Jurkat, Clone E6-1 (cell line): ENCODE data around the gene SETDB1.
"Not testable (repeated sequence)": the region's sequence is repeated elsewhere in the genome, so short reads cannot be mapped to it uniquely, and the experiment has no call there.

Experiments
- DNase-seq: peaks from one replicate; pipeline ENCODE4 v3.0.0-alpha.2; 2011; ENCODE audit warnings: low read depth, low spot score
- H3K4me3 ChIP-seq: 2 replicates; pipeline ENCODE4 v1.5.1; 2011; ENCODE audit warnings: mild to moderate bottlenecking, low read length, control low read depth, moderate library complexity

Gene SETDB1

DNA sequence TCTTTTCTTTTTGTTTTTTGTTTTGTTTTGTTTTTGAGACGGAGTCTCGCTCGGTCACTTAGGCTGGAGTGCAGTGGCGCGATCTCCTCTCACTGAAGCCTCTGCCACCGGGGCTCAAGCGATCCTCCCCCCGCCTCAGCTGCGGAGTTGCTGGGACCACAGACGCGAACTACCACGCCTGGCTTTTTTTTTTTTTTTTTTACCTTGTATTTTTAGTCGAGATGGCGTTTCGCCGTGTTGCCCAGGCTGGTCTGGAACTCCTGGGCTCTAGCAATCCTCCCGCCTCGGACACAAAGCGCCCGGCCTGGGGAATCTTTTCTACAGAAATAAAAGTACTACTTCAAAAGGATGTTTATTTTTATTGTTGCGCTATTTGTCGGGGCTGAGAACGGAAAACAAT, 1.1 kb upstream of the SETDB1 start:
- no peak for DNase-seq
- H3K4me3 ChIP-seq = no peak overlapping the region

GRCh38 chr1:150927624-150928023, 1.5 kb downstream of the SETDB1 start:
- no peak for DNase-seq
- H3K4me3 ChIP-seq = no peak overlapping the region; the same call in 1 of the 2 replicates

DNA sequence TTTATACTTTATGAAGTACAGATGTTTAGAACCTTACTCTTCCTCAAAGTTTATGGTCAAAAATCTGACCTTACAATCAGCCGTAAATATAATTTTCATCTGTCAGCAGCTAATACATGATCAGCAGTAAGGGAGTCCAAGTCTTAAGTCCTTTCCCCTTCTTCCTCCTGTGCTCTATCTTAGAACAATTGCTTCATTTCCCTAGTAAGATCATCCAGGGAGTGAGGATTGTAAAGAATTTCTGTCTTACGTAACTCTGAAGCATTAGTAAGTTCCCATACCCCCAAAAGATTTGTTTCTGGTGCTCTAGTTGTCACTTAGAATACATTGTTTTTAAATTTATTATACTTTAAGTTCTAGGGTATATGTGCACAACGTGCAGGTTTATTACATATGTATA, 2.1 kb downstream of the SETDB1 start:
- no peak for DNase-seq
- no peak overlapping the region for H3K4me3 ChIP-seq

- H3K4me3 ChIP-seq, DNase-seq: not testable (repeated sequence)
Observed at GRCh38 chr1:150928775-150929174, 2.6 kb downstream of the SETDB1 start.

DNA sequence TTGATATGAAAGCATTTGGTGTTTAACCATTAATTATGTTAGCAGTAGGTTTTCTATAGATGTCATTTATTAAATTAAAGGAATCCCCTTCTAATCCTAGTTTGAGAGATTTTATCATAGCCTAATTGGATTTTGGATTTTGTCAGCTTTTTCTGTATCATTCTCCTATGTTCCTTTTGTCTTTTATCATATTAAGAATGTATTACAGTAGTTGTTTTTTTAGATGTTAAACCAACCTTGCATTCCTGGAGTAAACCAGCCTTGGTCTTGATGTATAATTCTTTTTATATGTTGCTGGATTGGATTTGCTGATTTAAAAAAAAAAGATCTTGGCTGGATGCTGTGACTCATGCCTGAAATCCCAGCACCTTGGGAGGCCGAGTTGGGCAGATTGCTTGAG, 5.6 kb downstream of the SETDB1 start:
- no peak overlapping the region for H3K4me3 ChIP-seq
- no peak for DNase-seq

GRCh38 chr1:150944856-150945255, 18.7 kb downstream of the SETDB1 start:
- DNase-seq = no peak
- no peak overlapping the region for H3K4me3 ChIP-seq

DNA sequence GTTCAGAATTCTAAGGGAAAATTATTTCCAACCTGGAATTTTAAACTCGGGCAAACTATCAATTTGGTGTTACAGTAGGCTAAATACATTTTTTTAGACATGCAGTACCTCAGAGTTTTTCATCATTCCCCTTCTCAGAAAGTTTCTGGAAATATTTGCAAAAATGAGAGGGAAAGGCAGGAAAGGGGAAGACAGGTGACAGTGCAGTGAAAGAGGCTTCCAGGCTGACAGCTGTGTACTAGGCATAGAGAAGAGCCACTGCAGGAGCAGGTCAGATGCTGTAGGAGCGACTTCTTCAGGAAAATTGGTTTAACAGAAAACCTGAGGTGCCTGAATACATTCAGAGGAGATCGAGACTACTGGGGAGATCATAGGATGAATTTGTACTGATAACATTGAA, 28.5 kb downstream of the SETDB1 start:
- no peak for DNase-seq
- no peak overlapping the region for H3K4me3 ChIP-seq

DNA sequence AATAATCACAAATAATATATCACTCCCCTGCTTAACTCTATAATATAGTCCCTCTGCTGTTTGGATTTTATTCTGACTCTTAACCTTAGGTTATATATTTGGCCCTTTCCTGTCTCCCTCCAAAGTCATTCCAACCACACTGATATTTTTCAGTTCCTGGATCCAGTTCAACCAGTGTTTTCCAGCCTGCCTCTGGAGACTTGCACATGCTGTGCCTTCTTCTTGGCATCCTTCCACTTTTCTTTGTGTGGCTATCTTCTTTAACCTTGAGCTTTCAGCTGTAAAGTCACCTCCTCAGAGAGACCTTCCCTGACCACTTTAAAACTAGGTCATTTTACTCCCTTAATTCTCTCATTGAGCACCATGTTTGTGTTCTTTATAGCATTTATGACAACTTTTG, 29.1 kb downstream of the SETDB1 start:
- H3K4me3 ChIP-seq = no peak overlapping the region
- DNase-seq = no peak

DNA sequence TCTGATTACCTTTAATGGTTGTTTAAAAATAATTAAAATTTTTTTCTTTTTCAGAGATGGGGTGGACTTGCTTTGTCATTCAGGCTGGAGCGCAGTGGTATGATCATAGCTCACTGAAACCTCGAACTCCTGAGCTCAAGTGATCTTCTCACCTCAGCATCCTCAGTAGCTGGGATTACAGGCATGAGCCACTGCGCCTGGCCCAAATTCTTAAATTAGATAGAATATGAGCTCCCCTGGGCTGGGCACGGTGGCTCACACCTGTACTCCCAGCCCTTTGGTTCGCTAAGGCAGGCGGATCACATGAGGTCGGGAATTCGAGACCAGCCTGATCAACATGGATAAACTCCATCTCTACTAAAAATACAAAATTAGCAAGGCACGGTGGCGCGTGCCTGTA, 31.5 kb downstream of the SETDB1 start:
- no peak for DNase-seq
- no peak overlapping the region for H3K4me3 ChIP-seq

DNA sequence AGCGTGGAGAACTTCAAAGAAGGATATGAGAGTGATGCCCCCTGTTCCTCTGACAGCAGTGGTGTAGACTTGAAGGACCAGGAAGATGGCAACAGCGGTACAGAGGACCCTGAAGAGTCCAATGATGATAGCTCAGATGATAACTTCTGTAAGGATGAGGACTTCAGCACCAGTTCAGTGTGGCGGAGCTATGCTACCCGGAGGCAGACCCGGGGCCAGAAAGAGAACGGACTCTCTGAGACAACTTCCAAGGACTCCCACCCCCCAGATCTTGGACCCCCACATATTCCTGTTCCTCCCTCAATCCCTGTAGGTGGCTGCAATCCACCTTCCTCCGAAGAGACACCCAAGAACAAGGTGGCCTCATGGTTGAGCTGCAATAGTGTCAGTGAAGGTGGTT, 34.5 kb downstream of the SETDB1 start:
- no peak for DNase-seq
- no peak overlapping the region for H3K4me3 ChIP-seq

GRCh38 chr1:150961756-150962155, 35.6 kb downstream of the SETDB1 start:
- no peak for DNase-seq
- H3K4me3 ChIP-seq = no peak overlapping the region

GRCh38 chr1:150963321-150964163, 37.4 kb downstream of the SETDB1 start:
- H3K4me3 ChIP-seq = no peak overlapping the region
- no peak for DNase-seq

DNA sequence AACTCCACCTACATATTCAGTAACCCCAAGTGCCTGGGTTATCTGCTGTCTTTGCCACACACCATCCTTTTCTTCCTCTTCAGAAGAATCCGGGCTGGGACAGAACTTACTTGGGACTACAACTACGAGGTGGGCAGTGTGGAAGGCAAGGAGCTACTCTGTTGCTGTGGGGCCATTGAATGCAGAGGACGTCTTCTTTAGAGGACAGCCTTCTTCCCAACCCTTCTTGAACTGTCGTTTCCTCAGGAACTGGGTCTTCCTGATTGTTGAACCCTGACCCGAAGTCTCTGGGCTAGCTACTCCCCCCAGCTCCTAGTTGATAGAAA, 38.0 kb downstream of the SETDB1 start:
- no peak for DNase-seq

GRCh38 chr1:150965605-150966004, 39.4 kb downstream of the SETDB1 start:
- no peak for DNase-seq
- H3K4me3 ChIP-seq = no peak overlapping the region

More for the DNA sequence above, 38.0 kb downstream of the SETDB1 start:
- no peak overlapping the region for H3K4me3 ChIP-seq

- DNase-seq = no peak
- no peak overlapping the region for H3K4me3 ChIP-seq
Observed at GRCh38 chr1:150966011-150966410, 39.8 kb downstream of the SETDB1 start.

- DNase-seq = no peak
- H3K4me3 ChIP-seq = no peak overlapping the region
Observed at GRCh38 chr1:150967936-150968335, 41.8 kb downstream of the SETDB1 start.

GRCh38 chr1:150968491-150968890, 42.3 kb downstream of the SETDB1 start:
- DNase-seq = no peak
- no peak overlapping the region for H3K4me3 ChIP-seq

GRCh38 chr1:150969626-150970025, 43.5 kb downstream of the SETDB1 start:
- H3K4me3 ChIP-seq = no peak overlapping the region
- no peak for DNase-seq

DNA sequence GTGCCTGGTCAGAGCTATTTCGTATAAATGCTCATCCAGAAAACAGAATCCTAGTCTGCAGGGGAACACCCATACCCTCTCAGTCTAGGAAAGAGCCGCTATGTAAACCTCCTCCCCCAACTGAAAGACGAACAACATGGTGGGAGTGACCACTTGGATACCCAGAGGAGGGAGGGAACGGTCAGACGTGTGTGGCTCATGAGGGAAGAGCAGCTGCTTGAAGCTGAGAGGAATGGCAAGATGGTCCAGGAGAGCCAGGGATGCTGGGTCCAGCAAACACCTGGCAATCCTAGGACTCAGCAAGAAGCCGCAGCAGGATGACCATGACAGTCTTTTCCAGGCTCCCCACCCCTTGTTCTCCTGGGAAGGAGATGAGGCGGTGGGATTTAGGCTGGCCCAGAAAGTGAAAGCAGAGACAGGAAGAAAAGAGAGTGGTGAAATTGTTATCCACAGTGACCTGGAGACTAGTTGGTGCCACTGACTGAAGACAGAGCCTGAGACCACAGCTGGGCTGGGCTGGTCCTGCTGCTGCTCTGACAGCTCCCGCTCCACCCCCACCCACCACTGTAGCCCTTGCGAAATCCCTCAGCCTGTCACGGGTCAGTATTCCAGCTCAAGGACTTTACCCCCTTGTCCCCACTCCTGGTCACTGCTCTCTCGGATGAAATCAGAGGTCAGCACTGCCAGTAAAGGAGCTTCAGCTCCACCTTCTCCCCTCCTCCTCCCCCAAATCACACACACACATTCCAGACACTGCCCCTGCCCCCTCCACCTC, 44.8 kb downstream of the SETDB1 start:
- no peak for DNase-seq
- H3K4me3 ChIP-seq = no peak overlapping the region

GRCh38 chr1:150971583-150972416, 45.6 kb downstream of the SETDB1 start:
- DNase-seq = no peak
- H3K4me3 ChIP-seq = no peak overlapping the region
